Measurements from ENCODE around the gene PGGHG. TPM values are rescaled to one million over a fixed set of nuclear protein-coding genes. Genes with fewer than 3 reads are reported as not detected.

PGGHG gene
- polyA plus RNA-seq, 1 donor (not counting 4 experiments of a cell fraction or from before 2014, with no cell fraction given) = 4.3 TPM

- no peak for TF ChIP-seq EZH2 (IDR thresholded peaks at IDR 0.05; ENCODE audit: low read length)
- TF ChIP-seq CTCF (optimal IDR thresholded peaks at IDR 0.05 in 1 of 3, IDR thresholded peaks at IDR 0.05 in 1 of 3, conservative IDR thresholded peaks at IDR 0.05 in 1 of 3; ENCODE audit: extremely low read depth in 1 of 3, insufficient read depth in 2 of 3, low read length in 3 of 3) = no peak
- Histone ChIP-seq H3K9me1 (ENCODE audit: control insufficient read depth, extremely low read depth, insufficient read depth, low read length) (no peaks in the 10 kb centered on the region), H3K79me2 (ENCODE audit: control insufficient read depth, insufficient read depth, low read length) (no peaks in the 10 kb centered on the region), H3K4me2 (ENCODE audit: control insufficient read depth, extremely low read depth, insufficient read depth, low read depth, low read length) (no peak overlapping the region), H3K36me3 (ENCODE audit: control insufficient read depth in 2 of 2, extremely low read depth in 1 of 2, insufficient read depth in 2 of 2, low read length in 2 of 2) (no peaks in the 10 kb centered on the region), H3K9me3 (ENCODE audit: control insufficient read depth, low read depth, low read length) (no peaks in the 10 kb centered on the region), H3K4me1 (ENCODE audit: control insufficient read depth, extremely low read depth, insufficient read depth, low read length) (peaks cover 7% of the 10 kb centered on the region), H4K20me1 (ENCODE audit: control insufficient read depth, extremely low read depth, insufficient read depth, low read length) (no peaks in the 10 kb centered on the region), H2AFZ (ENCODE audit: control insufficient read depth, low read length) (no peak overlapping the region), H3K27me3 (ENCODE audit: control insufficient read depth, extremely low read depth, insufficient read depth, low read length) (peaks cover 68% of the 10 kb centered on the region), H3K9ac (ENCODE audit: control insufficient read depth, extremely low read depth, insufficient read depth, low read length) (no peak overlapping the region), H3K4me3 (ENCODE audit: control insufficient read depth in 2 of 3, extremely low read depth in 1 of 3, insufficient read depth in 2 of 3, low read depth in 1 of 3, low read length in 3 of 3) (no peak overlapping the region), H3K27ac (ENCODE audit: control insufficient read depth, insufficient read depth, low read length) (no peak overlapping the region)
- FAIRE-seq = no peak
- dilution Hi-C loops (cut with MboI; ENCODE audit: extremely low pct_ligation_motif_present, low sequenced_read_pairs) = no loop called here
- no peak for DNase-seq (ENCODE audit: low read depth, low spot score)
These were observed 4.6 kb upstream of the PGGHG start for GRCh38 chr11:284105-285020.

GRCh38 chr11:285021-285893, 3.7 kb upstream of the PGGHG start:
- H3K79me2 ChIP-seq (ENCODE audit: control insufficient read depth, insufficient read depth, low read length) = no peaks in the 10 kb centered on the region
- no peak for TF ChIP-seq CTCF (optimal IDR thresholded peaks at IDR 0.05 in 1 of 3, IDR thresholded peaks at IDR 0.05 in 1 of 3, conservative IDR thresholded peaks at IDR 0.05 in 1 of 3; ENCODE audit: extremely low read depth in 1 of 3, insufficient read depth in 2 of 3, low read length in 3 of 3)
- no peak for TF ChIP-seq EZH2 (IDR thresholded peaks at IDR 0.05; ENCODE audit: low read length)
- no peak for DNase-seq (ENCODE audit: low read depth, low spot score)
- peaks cover 60% of the 10 kb centered on the region for H3K27me3 ChIP-seq (ENCODE audit: control insufficient read depth, extremely low read depth, insufficient read depth, low read length)
- H3K36me3 ChIP-seq (ENCODE audit: control insufficient read depth in 2 of 2, extremely low read depth in 1 of 2, insufficient read depth in 2 of 2, low read length in 2 of 2) = no peaks in the 10 kb centered on the region
- no peaks in the 10 kb centered on the region for H4K20me1 ChIP-seq (ENCODE audit: control insufficient read depth, extremely low read depth, insufficient read depth, low read length)
- no peak for FAIRE-seq
- H2AFZ ChIP-seq (ENCODE audit: control insufficient read depth, low read length) = no peak overlapping the region
- H3K4me1 ChIP-seq (ENCODE audit: control insufficient read depth, extremely low read depth, insufficient read depth, low read length) = peaks cover 7% of the 10 kb centered on the region
- no peaks in the 10 kb centered on the region for H3K9me3 ChIP-seq (ENCODE audit: control insufficient read depth, low read depth, low read length)
- no peak overlapping the region for H3K27ac ChIP-seq (ENCODE audit: control insufficient read depth, insufficient read depth, low read length)
- H3K9ac ChIP-seq (ENCODE audit: control insufficient read depth, extremely low read depth, insufficient read depth, low read length) = no peak overlapping the region
- dilution Hi-C loops (cut with MboI; ENCODE audit: extremely low pct_ligation_motif_present, low sequenced_read_pairs) = no loop called here
- no peak overlapping the region for H3K4me2 ChIP-seq (ENCODE audit: control insufficient read depth, extremely low read depth, insufficient read depth, low read depth, low read length)
- no peak overlapping the region for H3K4me3 ChIP-seq (ENCODE audit: control insufficient read depth in 2 of 3, extremely low read depth in 1 of 3, insufficient read depth in 2 of 3, low read depth in 1 of 3, low read length in 3 of 3)
- H3K9me1 ChIP-seq (ENCODE audit: control insufficient read depth, extremely low read depth, insufficient read depth, low read length) = no peaks in the 10 kb centered on the region

Measured in keratinocyte (primary cell).